ENCODE measurements around the gene SLC5A10. TPM values are rescaled to one million over a fixed set of nuclear protein-coding genes. Genes with fewer than 3 reads are reported as not detected.

Gene SLC5A10
- total RNA-seq, 4 donors from 2014 or later, result 0.40 to 0.76 (median 0.53) TPM; not detected in 1

DNA sequence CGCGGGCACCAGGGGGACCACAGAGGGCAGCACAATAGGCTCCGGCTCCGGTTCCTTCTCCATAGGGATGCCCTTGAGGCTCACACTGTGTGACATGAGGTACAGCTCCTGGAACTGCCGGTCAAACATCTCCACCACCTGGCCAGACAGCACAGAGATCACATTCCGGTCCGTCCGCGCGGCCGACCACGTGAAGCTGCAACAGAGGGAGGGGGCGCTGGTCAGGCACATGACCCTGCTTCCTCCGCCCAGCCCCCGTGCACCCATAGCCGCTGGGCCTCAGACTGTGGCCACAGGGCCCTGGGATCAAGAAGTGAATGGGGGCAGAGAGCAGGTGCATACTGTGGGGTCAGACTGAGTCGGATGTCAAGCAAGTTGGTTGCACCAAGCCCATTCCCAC is 26.7 kb downstream of the SLC5A10 start:
- DNase-seq, result no peak
- no peak for TF ChIP-seq POLR2A (IDR thresholded peaks at IDR 0.05)
- TF ChIP-seq, protein P1, sequence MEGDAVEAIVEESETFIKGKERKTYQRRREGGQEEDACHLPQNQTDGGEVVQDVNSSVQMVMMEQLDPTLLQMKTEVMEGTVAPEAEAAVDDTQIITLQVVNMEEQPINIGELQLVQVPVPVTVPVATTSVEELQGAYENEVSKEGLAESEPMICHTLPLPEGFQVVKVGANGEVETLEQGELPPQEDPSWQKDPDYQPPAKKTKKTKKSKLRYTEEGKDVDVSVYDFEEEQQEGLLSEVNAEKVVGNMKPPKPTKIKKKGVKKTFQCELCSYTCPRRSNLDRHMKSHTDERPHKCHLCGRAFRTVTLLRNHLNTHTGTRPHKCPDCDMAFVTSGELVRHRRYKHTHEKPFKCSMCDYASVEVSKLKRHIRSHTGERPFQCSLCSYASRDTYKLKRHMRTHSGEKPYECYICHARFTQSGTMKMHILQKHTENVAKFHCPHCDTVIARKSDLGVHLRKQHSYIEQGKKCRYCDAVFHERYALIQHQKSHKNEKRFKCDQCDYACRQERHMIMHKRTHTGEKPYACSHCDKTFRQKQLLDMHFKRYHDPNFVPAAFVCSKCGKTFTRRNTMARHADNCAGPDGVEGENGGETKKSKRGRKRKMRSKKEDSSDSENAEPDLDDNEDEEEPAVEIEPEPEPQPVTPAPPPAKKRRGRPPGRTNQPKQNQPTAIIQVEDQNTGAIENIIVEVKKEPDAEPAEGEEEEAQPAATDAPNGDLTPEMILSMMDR (IDR thresholded peaks at IDR 0.05), result no peak
- Histone ChIP-seq H3K4me3 (no peak overlapping the region), H3K9me3 (no peaks in the 10 kb centered on the region), H3K4me1 (peaks cover 20 to 69% (median 31%) of the 10 kb centered on the region in 3 donors), H3K27ac (peak overlapping the region in 2 of 4 donors; percentile 10 to 84), H3K36me3 (peaks cover 11 to 80% (median 12%) of the 10 kb centered on the region in 3 donors), H3K27me3 (no peaks in the 10 kb centered on the region)
- intact Hi-C loops (cut with DNase I), result no loop called here
- WGBS, 2 donors, result 50 to 60% methylated on average over 1 to 4 of the region's 17 CpGs

DNA sequence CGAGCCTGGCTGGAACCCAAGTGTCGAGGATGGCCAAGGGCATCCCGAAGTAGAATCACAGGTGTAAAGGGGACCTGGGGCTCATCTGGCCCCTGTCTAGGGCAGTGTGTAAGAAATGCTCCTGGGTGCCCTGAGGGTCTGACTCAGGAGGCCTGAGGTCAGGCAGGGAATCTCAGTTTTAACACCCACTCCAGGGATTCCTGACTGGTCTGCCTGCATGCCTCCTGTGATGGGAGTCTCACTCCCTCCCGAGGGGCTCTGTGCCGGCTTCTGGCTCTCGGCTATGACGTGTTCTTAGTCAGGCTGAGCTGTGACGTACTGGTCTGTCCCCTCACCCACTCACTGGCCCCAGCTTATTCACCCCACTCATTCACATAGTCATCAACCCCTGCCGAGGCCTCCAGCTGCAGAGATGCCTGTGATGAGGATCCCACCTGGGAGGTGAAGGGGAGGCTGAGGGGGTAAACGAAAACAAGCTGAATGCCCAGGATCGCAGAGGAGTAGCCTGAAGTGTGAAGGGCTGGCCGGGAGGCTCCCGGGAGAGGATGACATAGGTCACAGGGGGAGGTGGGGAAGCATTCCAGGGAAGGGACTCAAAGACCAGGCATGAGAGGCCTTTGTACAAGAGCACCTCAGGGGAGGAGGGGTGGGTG is 28.8 kb downstream of the SLC5A10 start:
- H3K9me3 ChIP-seq, result no peaks in the 10 kb centered on the region
- no peak overlapping the region for H3K4me3 ChIP-seq
- intact Hi-C loops (cut with DNase I), result no loop called here
- 67 to 85% methylated on average over 8 to 11 of the region's 13 CpGs for WGBS, 2 donors
- peaks cover 34 to 75% (median 47%) of the 10 kb centered on the region in 3 donors for H3K4me1 ChIP-seq
- no peaks in the 10 kb centered on the region for H3K27me3 ChIP-seq
- no peak for DNase-seq
- H3K27ac ChIP-seq, result peak overlapping the region in 3 of 4 donors; percentile 71 to 85 (median 84)
- TF ChIP-seq, protein P1 (IDR thresholded peaks at IDR 0.05), result no peak
- TF ChIP-seq POLR2A (IDR thresholded peaks at IDR 0.05), result no peak
- peaks cover 11 to 70% (median 16%) of the 10 kb centered on the region in 3 donors for H3K36me3 ChIP-seq

DNA sequence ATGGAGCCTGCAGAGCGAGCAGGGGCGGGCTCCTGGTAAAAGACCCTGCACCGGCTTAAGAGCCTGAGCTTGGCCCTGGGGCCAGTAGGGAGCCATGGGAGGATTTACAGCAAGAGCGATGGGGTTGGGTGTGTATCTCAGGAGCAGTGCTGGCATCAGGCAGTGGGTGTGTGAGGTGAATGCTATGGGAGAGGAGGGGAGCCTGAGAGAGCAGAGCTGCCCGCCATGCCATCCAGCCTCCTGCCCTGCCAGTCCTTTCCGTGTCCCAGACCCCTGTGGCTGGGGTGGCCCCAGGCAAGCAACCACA is 29.3 kb downstream of the SLC5A10 start:
- 60 to 69% methylated on average over 6 of the region's 6 CpGs for WGBS, 2 donors
- peaks cover 35 to 80% (median 51%) of the 10 kb centered on the region in 3 donors for H3K4me1 ChIP-seq
- intact Hi-C loops (cut with DNase I), result no loop called here
- TF ChIP-seq, protein P1 (IDR thresholded peaks at IDR 0.05), result no peak
- no peak for TF ChIP-seq POLR2A (IDR thresholded peaks at IDR 0.05)
- H3K27ac ChIP-seq, result peak overlapping the region; percentile 71 to 85 (median 80)
- H3K9me3 ChIP-seq, result no peaks in the 10 kb centered on the region
- H3K27me3 ChIP-seq, result no peaks in the 10 kb centered on the region
- DNase-seq, result no peak
- H3K4me3 ChIP-seq, result no peak overlapping the region
- H3K36me3 ChIP-seq, result peaks cover 10 to 73% (median 16%) of the 10 kb centered on the region in 3 donors

- no peak for DNase-seq
- no peak overlapping the region for H3K4me3 ChIP-seq
- peaks cover 35 to 85% (median 57%) of the 10 kb centered on the region in 3 donors for H3K4me1 ChIP-seq
- TF ChIP-seq, protein P1 (IDR thresholded peaks at IDR 0.05), result no peak
- peak in 1 of 4 donors; percentile 5 for TF ChIP-seq POLR2A (IDR thresholded peaks at IDR 0.05)
- H3K27ac ChIP-seq, result peak overlapping the region; percentile 71 to 85 (median 80)
- H3K27me3 ChIP-seq, result no peaks in the 10 kb centered on the region
- H3K9me3 ChIP-seq, result no peaks in the 10 kb centered on the region
- WGBS, 2 donors, result 24 to 60% methylated on average over 1 to 14 of the region's 30 CpGs
- intact Hi-C loops (cut with DNase I), result no loop called here
- H3K36me3 ChIP-seq, result peaks cover 7 to 73% (median 16%) of the 10 kb centered on the region in 3 donors
These were observed 29.9 kb downstream of the SLC5A10 start for GRCh38 chr17:18981642-18982424.

Data from esophagus squamous epithelium (tissue), 5 donors.